HCT116 (cell line): Measurements from ENCODE around the gene PSMC3IP. TPM values are rescaled to one million over a fixed set of nuclear protein-coding genes. Genes with fewer than 3 reads are reported as not detected.

Source experiments
- ATAC-seq: fragments of 200-7000 bp; cut with Tn5 transposase; 2 replicates; pipeline ENCODE4 v1.9.1; 2020; ENCODE audit warnings: mild to moderate bottlenecking, moderate library complexity
- BruUV-seq: library from RNA; stranded (reverse); fragments of 400-500 nt; replicated peaks from 2 replicates; lab custom pipeline; 2021; lab: Mats Ljungman, UMichigan
- CTCF ChIA-PET: fragments of 300-600 bp; sonication (Branson Sonifier 250); formaldehyde crosslinking; loops from one replicate; lab custom pipeline; 2021; ENCODE audit warnings: antibody characterized with exemption; lab: Charles Lee
- POLR2A ChIA-PET: fragments of 300-600, 350-600 bp; sonication (Branson Sonifier 250); formaldehyde crosslinking; loops from one replicate; lab custom pipeline; 2021; ENCODE audit warnings: antibody characterized with exemption; lab: Charles Lee
- RAD21 ChIA-PET, 2 experiments: fragments of 300-600 bp; sonication (Branson Sonifier 250); formaldehyde crosslinking; loops; one replicate each; lab custom pipeline; 2023; ENCODE audit warnings: low total read pairs in 2 of 2; ENCODE audit not compliant: uncharacterized antibody in 2 of 2, unreplicated experiment in 2 of 2, low non-redundant PET in 1 of 2; lab: Charles Lee
- DNase-seq: peaks from one replicate; pipeline ENCODE4 v3.0.0-alpha.2; 2010; ENCODE audit warnings: low read depth, low spot score
- H2AFZ ChIP-seq: fragments of 200-600 bp; shearing (Covaris generic), sonication (generic); 2 replicates; pipeline ENCODE4 v1.6.1; 2017; ENCODE audit warnings: low read depth, mixed run types, mixed read lengths, antibody characterized with exemption, low read length; ENCODE audit not compliant: poor library complexity, severe bottlenecking
- H3K27ac ChIP-seq: 2 replicates; pipeline ENCODE4 v1.5.1; 2012; ENCODE audit warnings: low read depth, low read length
- H3K27me3 ChIP-seq: fragments of 200-600 bp; sonication (generic); 2 replicates; pipeline ENCODE4 v1.6.1; 2016; ENCODE audit warnings: mixed run types, low read length, mixed read lengths; ENCODE audit not compliant: insufficient read depth
- H3K36me3 ChIP-seq, 2 experiments: fragments of 200-500 bp in 1 of 2; fragments of 200-600 bp in 1 of 2; sonication (Bioruptor generic) in 1 of 2; sonication (generic) in 1 of 2; 2 replicates each; pipeline versions ENCODE4 v1.5.1 to v1.6.1; 2014 to 2016; ENCODE audit warnings: low read length in 2 of 2, inconsistent platforms in 1 of 2, mixed read lengths in 1 of 2, mixed run types in 1 of 2; ENCODE audit not compliant: insufficient read depth in 2 of 2, control insufficient read depth in 1 of 2
- H3K4me1 ChIP-seq, 2 experiments: fragments of 200-600 bp in 1 of 2; sonication (generic) in 1 of 2; 2 replicates each; pipeline versions ENCODE4 v1.5.1 to v1.6.1; 2012 to 2017; ENCODE audit warnings: low read length in 2 of 2, inconsistent platforms in 1 of 2, mild to moderate bottlenecking in 1 of 2, mixed read lengths in 1 of 2, mixed run types in 1 of 2, moderate library complexity in 1 of 2; ENCODE audit not compliant: insufficient read depth in 2 of 2, control insufficient read depth in 1 of 2
- H3K4me2 ChIP-seq: fragments of 200-600 bp; sonication (generic); 2 replicates; pipeline ENCODE4 v1.6.1; 2017; ENCODE audit warnings: mixed run types, low read length, mixed read lengths
- H3K4me3 ChIP-seq, 2 experiments: fragments of 200-600 bp in 1 of 2; sonication (generic) in 1 of 2; replicated peaks in 1 of 2; 2 replicates each; pipeline ENCODE4 v1.5.1; 2011 to 2016; ENCODE audit warnings: low read length in 2 of 2, control low read depth in 1 of 2, low read depth in 1 of 2, mild to moderate bottlenecking in 1 of 2, mixed read lengths in 1 of 2, mixed run types in 1 of 2
- H3K79me2 ChIP-seq: fragments of 200-600 bp; sonication (generic); 2 replicates; pipeline ENCODE4 v1.6.1; 2017; ENCODE audit warnings: mild to moderate bottlenecking, mixed run types, low read length, moderate library complexity, mixed read lengths; ENCODE audit not compliant: insufficient read depth
- H3K9ac ChIP-seq: fragments of 200-600 bp; sonication (generic); 2 replicates; pipeline ENCODE4 v1.6.1; 2016; ENCODE audit warnings: low read length, mixed read lengths
- H3K9me2 ChIP-seq: fragments of 200-600 bp; sonication (generic), shearing (Covaris generic); 2 replicates; pipeline ENCODE4 v1.6.1; 2017; ENCODE audit warnings: mixed run types, mild to moderate bottlenecking, moderate library complexity; ENCODE audit not compliant: insufficient read depth
- H3K9me3 ChIP-seq, 2 experiments: fragments of 200-500 bp in 1 of 2; fragments of 200-600 bp in 1 of 2; sonication (Bioruptor generic) in 1 of 2; sonication (generic) in 1 of 2; 2 replicates each; pipeline ENCODE4 v1.6.1; 2014 to 2017; ENCODE audit warnings: low read length in 2 of 2, mixed read lengths in 2 of 2, inconsistent platforms in 1 of 2, low read depth in 1 of 2, mild to moderate bottlenecking in 1 of 2, mixed run types in 1 of 2, moderate library complexity in 1 of 2; ENCODE audit not compliant: control insufficient read depth in 1 of 2, insufficient read depth in 1 of 2
- H4K20me1 ChIP-seq: fragments of 200-600 bp; sonication (generic), shearing (Covaris generic); 2 replicates; pipeline ENCODE4 v1.6.1; 2017; ENCODE audit warnings: mixed run types, mild to moderate bottlenecking, moderate library complexity; ENCODE audit not compliant: insufficient read depth
- CEBPB ChIP-seq: IDR thresholded peaks from 2 replicates; pipeline ENCODE4 v1.6.1; 2012; ENCODE audit warnings: low read depth
- EGR1 ChIP-seq: IDR thresholded peaks from 2 replicates; pipeline ENCODE4 v1.6.1; 2012; ENCODE audit warnings: low read depth
- ELF1 ChIP-seq: IDR thresholded peaks from 2 replicates; pipeline ENCODE4 v1.6.1; 2012; ENCODE audit warnings: low read depth, borderline replicate concordance
- EZH2 ChIP-seq: fragments of 200-600 bp; sonication (generic); IDR thresholded peaks from 2 replicates; pipeline ENCODE4 v1.6.1; 2017; ENCODE audit warnings: antibody characterized with exemption, mixed run types
- FOSL1 ChIP-seq: IDR thresholded peaks from 2 replicates; pipeline ENCODE4 v1.6.1; 2012; ENCODE audit warnings: low read depth
- JUND ChIP-seq: IDR thresholded peaks from 2 replicates; pipeline ENCODE4 v1.6.1; 2012
- POLR2A ChIP-seq: IDR thresholded peaks from 2 replicates; pipeline ENCODE4 v1.7.0; 2011; ENCODE audit warnings: borderline replicate concordance; ENCODE audit not compliant: insufficient read depth, insufficient read length; ENCODE audit errors: extremely low read depth
- POLR2AphosphoS5 ChIP-seq: IDR thresholded peaks from 2 replicates; pipeline ENCODE4 v1.6.1; 2011; ENCODE audit warnings: mild to moderate bottlenecking, low read depth, low read length, moderate library complexity
- RAD21 ChIP-seq: IDR thresholded peaks from 2 replicates; pipeline ENCODE4 v1.6.1; 2012; ENCODE audit warnings: low read depth, mild to moderate bottlenecking
- SIN3A ChIP-seq: IDR thresholded peaks from 2 replicates; pipeline ENCODE4 v1.6.1; 2012; ENCODE audit warnings: low read depth
- SRF ChIP-seq: IDR thresholded peaks from 2 replicates; pipeline ENCODE4 v1.6.1; 2012; ENCODE audit warnings: low read depth
- ZFX ChIP-seq: fragments of 450-650 bp; IDR thresholded peaks from 2 replicates; pipeline ENCODE4 v1.6.1; 2017
- intact Hi-C: fragments of 100-400 bp; cut with micrococcal nuclease; formaldehyde crosslinking; loops from 2 replicates; pipeline ENCODE4 v1.10.0; 2022
- total RNA-seq: library from RNA; stranded (reverse); gene quantifications from one replicate; pipeline ENCODE4 v1.2.1, GENCODE V29; 2021; ENCODE audit not compliant: unreplicated experiment
- TF ChIP-seq, protein P1 (sequence below), 3 experiments: fragments of 200-600 bp in 1 of 3; sonication (generic) in 1 of 3; IDR thresholded peaks in 2 of 3; conservative IDR thresholded peaks in 1 of 3; 2 replicates each; pipeline ENCODE4 v1.5.1; 2012 to 2017; ENCODE audit warnings: low read depth in 2 of 3, low read length in 2 of 3, antibody characterized with exemption in 1 of 3, borderline replicate concordance in 1 of 3, control low read depth in 1 of 3, mild to moderate bottlenecking in 1 of 3, mixed read lengths in 1 of 3, mixed run types in 1 of 3, moderate library complexity in 1 of 3; ENCODE audit not compliant: insufficient read depth in 1 of 3
- TF ChIP-seq, protein P2 (sequence below): IDR thresholded peaks from 2 replicates; pipeline ENCODE4 v1.6.1; 2011; ENCODE audit warnings: mild to moderate bottlenecking, low read length, moderate library complexity; ENCODE audit not compliant: insufficient replicate concordance; ENCODE audit errors: extremely low read depth

The PSMC3IP gene
- total RNA-seq, 1 experiment from 2014 or later, result 24.3 TPM

DNA sequence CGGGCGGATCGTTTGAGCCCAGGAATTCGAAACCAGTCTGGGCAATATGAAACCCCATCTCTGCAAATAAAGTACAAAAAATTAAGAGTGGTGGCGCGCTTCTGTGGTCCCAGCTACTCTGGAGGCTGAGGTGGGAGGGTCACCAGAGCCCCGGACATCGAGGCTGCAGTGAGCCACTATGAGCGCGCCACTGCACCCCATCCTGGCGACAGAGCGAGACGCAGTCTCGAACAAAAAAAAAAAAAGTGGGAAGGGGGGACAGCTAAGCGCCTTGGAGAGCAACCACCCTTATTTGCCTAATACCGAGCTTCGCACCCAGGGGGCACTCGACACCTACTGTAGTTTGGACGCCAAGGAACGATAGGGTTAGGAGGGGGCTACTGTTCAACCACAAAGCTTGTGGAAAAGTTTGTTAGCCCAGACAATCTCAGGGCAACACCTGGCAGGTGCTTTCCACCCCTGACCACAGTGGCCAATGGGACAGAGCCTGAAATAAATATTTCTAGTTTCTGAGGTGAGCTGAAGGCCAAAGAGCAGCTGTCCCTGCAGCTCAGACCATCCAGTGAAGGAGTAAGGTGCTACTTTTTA lies 847 bp upstream of the PSMC3IP start:
- intact Hi-C loops, result loop anchor here (1.0 kb wide), 4 partner anchors 101 to 359 kb away; partner anchors contain the start of gene BECN1
- Histone ChIP-seq H2AFZ (no peak overlapping the region), H3K9me3 (no peaks in the 10 kb centered on the region), H3K9me2 (no peaks in the 10 kb centered on the region), H3K4me2 (peak overlapping the region; percentile 94), H4K20me1 (no peaks in the 10 kb centered on the region), H3K9ac (peak overlapping the region; percentile 99), H3K36me3 (peaks cover 17 to 32% of the 10 kb centered on the region in 2 experiments; a peak in 3 of 4 replicates), H3K4me3 (peak overlapping the region; percentile 72 to 99), H3K27ac (peak overlapping the region; percentile 95), H3K27me3 (no peaks in the 10 kb centered on the region), H3K4me1 (peaks cover 10 to 15% of the 10 kb centered on the region in 2 experiments), H3K79me2 (peaks cover 46% of the 10 kb centered on the region)
- no TSS peak for BruUV-seq
- POLR2A ChIA-PET, result interaction anchor here (0.8 to 2.0 kb wide), 15 partner anchors 9 to 195 kb away, joined by 3 to 13 read pairs (median 3); partner anchors contain the start of genes CCR10, MLX, RETREG3 and TUBG1
- TF ChIP-seq EZH2 (no peak), EGR1 (no peak), RAD21 (peak; percentile 90), JUND (no peak), POLR2AphosphoS5 (peak; percentile 75), FOSL1 (no peak), ZFX (no peak), CEBPB (no peak), SRF (no peak), POLR2A (no peak), ELF1 (no peak), SIN3A (no peak)
- TF ChIP-seq, protein P1, sequence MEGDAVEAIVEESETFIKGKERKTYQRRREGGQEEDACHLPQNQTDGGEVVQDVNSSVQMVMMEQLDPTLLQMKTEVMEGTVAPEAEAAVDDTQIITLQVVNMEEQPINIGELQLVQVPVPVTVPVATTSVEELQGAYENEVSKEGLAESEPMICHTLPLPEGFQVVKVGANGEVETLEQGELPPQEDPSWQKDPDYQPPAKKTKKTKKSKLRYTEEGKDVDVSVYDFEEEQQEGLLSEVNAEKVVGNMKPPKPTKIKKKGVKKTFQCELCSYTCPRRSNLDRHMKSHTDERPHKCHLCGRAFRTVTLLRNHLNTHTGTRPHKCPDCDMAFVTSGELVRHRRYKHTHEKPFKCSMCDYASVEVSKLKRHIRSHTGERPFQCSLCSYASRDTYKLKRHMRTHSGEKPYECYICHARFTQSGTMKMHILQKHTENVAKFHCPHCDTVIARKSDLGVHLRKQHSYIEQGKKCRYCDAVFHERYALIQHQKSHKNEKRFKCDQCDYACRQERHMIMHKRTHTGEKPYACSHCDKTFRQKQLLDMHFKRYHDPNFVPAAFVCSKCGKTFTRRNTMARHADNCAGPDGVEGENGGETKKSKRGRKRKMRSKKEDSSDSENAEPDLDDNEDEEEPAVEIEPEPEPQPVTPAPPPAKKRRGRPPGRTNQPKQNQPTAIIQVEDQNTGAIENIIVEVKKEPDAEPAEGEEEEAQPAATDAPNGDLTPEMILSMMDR (IDR thresholded peaks at IDR 0.05 in 2 of 3, conservative IDR thresholded peaks at IDR 0.05 in 1 of 3; ENCODE audit: borderline replicate concordance in 1 of 3, insufficient read depth in 1 of 3, low read depth in 2 of 3, low read length in 2 of 3), result peak; percentile 80 to 90 (median 88)
- TF ChIP-seq, protein P2, sequence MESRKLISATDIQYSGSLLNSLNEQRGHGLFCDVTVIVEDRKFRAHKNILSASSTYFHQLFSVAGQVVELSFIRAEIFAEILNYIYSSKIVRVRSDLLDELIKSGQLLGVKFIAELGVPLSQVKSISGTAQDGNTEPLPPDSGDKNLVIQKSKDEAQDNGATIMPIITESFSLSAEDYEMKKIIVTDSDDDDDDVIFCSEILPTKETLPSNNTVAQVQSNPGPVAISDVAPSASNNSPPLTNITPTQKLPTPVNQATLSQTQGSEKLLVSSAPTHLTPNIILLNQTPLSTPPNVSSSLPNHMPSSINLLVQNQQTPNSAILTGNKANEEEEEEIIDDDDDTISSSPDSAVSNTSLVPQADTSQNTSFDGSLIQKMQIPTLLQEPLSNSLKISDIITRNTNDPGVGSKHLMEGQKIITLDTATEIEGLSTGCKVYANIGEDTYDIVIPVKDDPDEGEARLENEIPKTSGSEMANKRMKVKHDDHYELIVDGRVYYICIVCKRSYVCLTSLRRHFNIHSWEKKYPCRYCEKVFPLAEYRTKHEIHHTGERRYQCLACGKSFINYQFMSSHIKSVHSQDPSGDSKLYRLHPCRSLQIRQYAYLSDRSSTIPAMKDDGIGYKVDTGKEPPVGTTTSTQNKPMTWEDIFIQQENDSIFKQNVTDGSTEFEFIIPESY, result no peak
- ATAC-seq (peak; percentile 74), DNase-seq (peak; percentile 74)
- RAD21 ChIA-PET, result interaction anchor here (0.8 to 2.6 kb wide), 11 partner anchors 31 to 246 kb away, joined by 3 to 25 read pairs (median 6); partner anchors contain the start of genes CCR10 (in 2 of the 2), PLEKHH3 (in 2 of the 2), BECN1 (in 1 of the 2) and RETREG3 (in 1 of the 2)
- CTCF ChIA-PET, result interaction anchor here (0.7 to 4.4 kb wide), 34 partner anchors 9 to 419 kb away, joined by 3 to 136 read pairs (median 4); partner anchors contain the start of genes BECN1, CNTD1, CNTNAP1 and COA3
